SH-SY5Y (cell line): ENCODE data around the gene DLX6.

Experiments used
- GATA2 ChIP-seq: IDR thresholded peaks from 2 replicates; pipeline ENCODE4 v1.6.1; 2011; ENCODE audit warnings: mild to moderate bottlenecking, low read depth, low read length
- GATA3 ChIP-seq: IDR thresholded peaks from 2 replicates; pipeline ENCODE4 v1.6.1; 2011; ENCODE audit warnings: low read depth, mild to moderate bottlenecking, low read length, moderate library complexity

DNA sequence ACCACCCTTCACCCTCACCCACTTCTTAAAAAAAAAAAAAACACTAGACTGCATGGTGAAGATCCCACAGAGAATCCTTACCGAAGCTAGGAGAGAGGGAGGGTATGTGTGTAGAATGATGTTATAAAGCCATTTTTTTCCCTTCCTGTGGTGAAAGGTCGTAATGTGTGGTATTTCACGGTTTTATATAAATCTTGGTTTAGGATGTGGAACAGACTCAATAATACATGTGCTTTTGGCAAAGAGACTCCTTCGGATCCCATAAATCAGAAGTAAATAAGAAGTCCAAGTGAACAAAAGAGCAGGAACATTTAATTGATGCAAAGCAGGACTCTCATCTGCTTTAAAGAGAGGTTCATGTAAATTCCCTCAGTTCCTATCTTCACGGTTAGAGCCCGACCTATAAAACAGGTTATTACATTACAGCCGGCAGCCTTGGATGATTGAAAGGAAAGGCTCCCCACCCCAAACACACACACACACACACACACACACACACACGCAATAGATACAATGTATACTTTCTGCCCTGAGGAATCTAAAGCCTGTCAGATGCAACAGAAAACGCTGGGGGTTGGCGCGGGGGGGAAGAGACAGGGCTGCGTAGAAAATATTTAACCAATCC, 10.5 kb downstream of the DLX6 start:
- no peak for TF ChIP-seq GATA3
- TF ChIP-seq GATA2 = no peak
